SK-N-SH treated with all-trans-retinoic acid at 6 μM for 48 hours (cell line): ENCODE measurements around the gene TSSK1B.
"Not testable (repeated sequence)": the region's sequence is repeated elsewhere in the genome, so short reads cannot be mapped to it uniquely, and the experiment has no call there.

ENCODE experiments used
- ATAC-seq: fragments of 200-7000 bp; cut with Tn5 transposase; 3 replicates; pipeline ENCODE4 v1.9.1; 2020; ENCODE audit warnings: mild to moderate bottlenecking, moderate library complexity
- ARNTL ChIP-seq: fragments of 450-650 bp; formaldehyde crosslinking; IDR thresholded peaks from 2 replicates; pipeline ENCODE4 v1.5.0; 2020; ENCODE audit warnings: low read depth, mild to moderate bottlenecking, moderate library complexity, borderline replicate concordance
- BACH2 ChIP-seq: fragments of 250-450 bp; sonication (Bioruptor Pico); IDR thresholded peaks from 2 replicates; pipeline ENCODE4 v1.9.0; 2021; ENCODE audit warnings: mild to moderate bottlenecking, borderline replicate concordance
- CREB5 ChIP-seq: fragments of 250-450 bp; sonication (Bioruptor Pico); IDR thresholded peaks from 2 replicates; pipeline ENCODE4 v1.5.1; 2020; ENCODE audit warnings: low read depth, mild to moderate bottlenecking, moderate library complexity
- CSDC2 ChIP-seq: fragments of 250-450 bp; sonication (Bioruptor Pico); IDR thresholded peaks from 2 replicates; pipeline ENCODE4 v1.5.0; 2020; ENCODE audit warnings: mild to moderate bottlenecking, moderate library complexity
- CSRNP3 ChIP-seq: fragments of 250-450 bp; sonication (Bioruptor Pico); IDR thresholded peaks from 2 replicates; pipeline ENCODE4 v1.5.1; 2021; ENCODE audit warnings: mild to moderate bottlenecking, moderate library complexity
- ESRRG ChIP-seq: fragments of 250-450 bp; sonication (Bioruptor Pico); IDR thresholded peaks from 2 replicates; pipeline ENCODE4 v1.6.1; 2021; ENCODE audit warnings: mild to moderate bottlenecking
- GLIS3 ChIP-seq: fragments of 250-450 bp; sonication (Bioruptor Pico); IDR thresholded peaks from 2 replicates; pipeline ENCODE4 v1.5.0; 2020; ENCODE audit warnings: mild to moderate bottlenecking, moderate library complexity
- ISL1 ChIP-seq: fragments of 250-450 bp; sonication (Bioruptor Pico); IDR thresholded peaks from 2 replicates; pipeline ENCODE4 v2.1.2; 2022; ENCODE audit warnings: mild to moderate bottlenecking, moderate library complexity
- POU6F1 ChIP-seq: fragments of 250-450 bp; sonication (Bioruptor Pico); IDR thresholded peaks from 2 replicates; pipeline ENCODE4 v1.8.0; 2021; ENCODE audit warnings: low read depth, mild to moderate bottlenecking, moderate library complexity, borderline replicate concordance
- PPARA ChIP-seq: fragments of 250-450 bp; sonication (Bioruptor Pico); IDR thresholded peaks from 2 replicates; pipeline ENCODE4 v1.5.0; 2020; ENCODE audit warnings: mild to moderate bottlenecking, borderline replicate concordance
- RARB ChIP-seq: fragments of 250-450 bp; sonication (Bioruptor Pico); IDR thresholded peaks from 2 replicates; pipeline ENCODE4 v1.8.0; 2021; ENCODE audit warnings: mild to moderate bottlenecking, moderate library complexity
- SNAI2 ChIP-seq: fragments of 250-450 bp; sonication (Bioruptor Pico); IDR thresholded peaks from 2 replicates; pipeline ENCODE4 v1.5.0; 2020; ENCODE audit warnings: mild to moderate bottlenecking, moderate library complexity
- TCF4 ChIP-seq: fragments of 250-450 bp; sonication (Bioruptor Pico); IDR thresholded peaks from 2 replicates; pipeline ENCODE4 v1.8.0; 2021; ENCODE audit warnings: mild to moderate bottlenecking, moderate library complexity, borderline replicate concordance
- TOX ChIP-seq: fragments of 250-450 bp; sonication (Bioruptor Pico); IDR thresholded peaks from 2 replicates; pipeline ENCODE4 v1.8.0; 2021; ENCODE audit warnings: mild to moderate bottlenecking, moderate library complexity, borderline replicate concordance
- TSHZ2 ChIP-seq: fragments of 250-450 bp; sonication (Bioruptor Pico); IDR thresholded peaks from 2 replicates; pipeline ENCODE4 v1.5.0; 2020; ENCODE audit warnings: mild to moderate bottlenecking, moderate library complexity
- ZC3H10 ChIP-seq: fragments of 250-450 bp; sonication (Bioruptor Pico); IDR thresholded peaks from 2 replicates; pipeline ENCODE4 v1.5.1; 2021; ENCODE audit warnings: mild to moderate bottlenecking, moderate library complexity
- ZFP3 ChIP-seq: fragments of 250-450 bp; sonication (Bioruptor Pico); IDR thresholded peaks from 2 replicates; pipeline ENCODE4 v1.5.0; 2020; ENCODE audit warnings: mild to moderate bottlenecking, moderate library complexity
- ZFP30 ChIP-seq: fragments of 450-650 bp; formaldehyde crosslinking; IDR thresholded peaks from 2 replicates; pipeline ENCODE4 v1.5.0; 2022; ENCODE audit warnings: mild to moderate bottlenecking, moderate library complexity
- ZNF70 ChIP-seq: fragments of 450-650 bp; formaldehyde crosslinking; IDR thresholded peaks from 2 replicates; pipeline ENCODE4 v1.5.0; 2020; ENCODE audit warnings: mild to moderate bottlenecking, moderate library complexity
- ZNF8 ChIP-seq: fragments of 450-650 bp; formaldehyde crosslinking; IDR thresholded peaks from 2 replicates; pipeline ENCODE4 v1.5.0; 2020; ENCODE audit warnings: mild to moderate bottlenecking, moderate library complexity
- TF ChIP-seq, protein P1 (sequence below): fragments of 250-450 bp; sonication (Bioruptor Pico); IDR thresholded peaks from 2 replicates; pipeline ENCODE4 v1.8.0; 2020; ENCODE audit warnings: mild to moderate bottlenecking, moderate library complexity, borderline replicate concordance

The TSSK1B gene

DNA sequence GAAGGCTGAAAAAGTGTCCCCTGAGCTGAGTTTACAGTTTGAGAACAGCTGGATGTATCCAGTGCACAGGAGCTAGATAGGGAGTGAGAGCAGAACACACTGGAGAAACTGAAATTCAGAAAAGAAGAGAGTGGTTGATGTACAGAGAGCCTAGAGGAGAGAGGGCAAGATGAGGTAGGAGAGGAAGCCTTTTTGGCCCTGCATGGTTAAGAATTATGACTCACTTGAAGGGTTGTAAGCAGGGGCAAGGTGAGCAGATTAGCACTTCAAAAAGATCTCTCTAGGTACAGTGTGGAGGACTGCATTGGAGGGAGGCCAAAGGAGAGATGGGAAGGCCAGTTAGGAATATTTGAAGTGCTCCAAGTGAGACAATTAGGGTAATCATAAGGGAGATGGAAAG is 28.2 kb upstream of the TSSK1B start:
- ATAC-seq = no peak
- no peak for TF ChIP-seq RARB (CRISPR knock-in tag)
- no peak for TF ChIP-seq ISL1 (CRISPR knock-in tag)
- TF ChIP-seq ZFP30 (CRISPR knock-in tag) = no peak
- no peak for TF ChIP-seq CSDC2 (CRISPR knock-in tag)
- no peak for TF ChIP-seq ZNF70 (CRISPR knock-in tag)
- no peak for TF ChIP-seq TSHZ2 (CRISPR knock-in tag)
- TF ChIP-seq TOX (CRISPR knock-in tag) = no peak
- TF ChIP-seq, protein P1, sequence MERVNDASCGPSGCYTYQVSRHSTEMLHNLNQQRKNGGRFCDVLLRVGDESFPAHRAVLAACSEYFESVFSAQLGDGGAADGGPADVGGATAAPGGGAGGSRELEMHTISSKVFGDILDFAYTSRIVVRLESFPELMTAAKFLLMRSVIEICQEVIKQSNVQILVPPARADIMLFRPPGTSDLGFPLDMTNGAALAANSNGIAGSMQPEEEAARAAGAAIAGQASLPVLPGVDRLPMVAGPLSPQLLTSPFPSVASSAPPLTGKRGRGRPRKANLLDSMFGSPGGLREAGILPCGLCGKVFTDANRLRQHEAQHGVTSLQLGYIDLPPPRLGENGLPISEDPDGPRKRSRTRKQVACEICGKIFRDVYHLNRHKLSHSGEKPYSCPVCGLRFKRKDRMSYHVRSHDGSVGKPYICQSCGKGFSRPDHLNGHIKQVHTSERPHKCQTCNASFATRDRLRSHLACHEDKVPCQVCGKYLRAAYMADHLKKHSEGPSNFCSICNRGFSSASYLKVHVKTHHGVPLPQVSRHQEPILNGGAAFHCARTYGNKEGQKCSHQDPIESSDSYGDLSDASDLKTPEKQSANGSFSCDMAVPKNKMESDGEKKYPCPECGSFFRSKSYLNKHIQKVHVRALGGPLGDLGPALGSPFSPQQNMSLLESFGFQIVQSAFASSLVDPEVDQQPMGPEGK (CRISPR knock-in tag) = no peak
- TF ChIP-seq CREB5 (CRISPR knock-in tag) = no peak
- no peak for TF ChIP-seq ESRRG (CRISPR knock-in tag)
- no peak for TF ChIP-seq PPARA (CRISPR knock-in tag)
- no peak for TF ChIP-seq BACH2
- TF ChIP-seq SNAI2 (CRISPR knock-in tag) = no peak
- no peak for TF ChIP-seq ZC3H10 (CRISPR knock-in tag)
- TF ChIP-seq TCF4 (CRISPR knock-in tag) = no peak
- no peak for TF ChIP-seq ARNTL (CRISPR knock-in tag)
- no peak for TF ChIP-seq GLIS3 (CRISPR knock-in tag)
- no peak for TF ChIP-seq POU6F1
- no peak for TF ChIP-seq ZFP3 (CRISPR knock-in tag)
- no peak for TF ChIP-seq ZNF8 (CRISPR knock-in tag)

DNA sequence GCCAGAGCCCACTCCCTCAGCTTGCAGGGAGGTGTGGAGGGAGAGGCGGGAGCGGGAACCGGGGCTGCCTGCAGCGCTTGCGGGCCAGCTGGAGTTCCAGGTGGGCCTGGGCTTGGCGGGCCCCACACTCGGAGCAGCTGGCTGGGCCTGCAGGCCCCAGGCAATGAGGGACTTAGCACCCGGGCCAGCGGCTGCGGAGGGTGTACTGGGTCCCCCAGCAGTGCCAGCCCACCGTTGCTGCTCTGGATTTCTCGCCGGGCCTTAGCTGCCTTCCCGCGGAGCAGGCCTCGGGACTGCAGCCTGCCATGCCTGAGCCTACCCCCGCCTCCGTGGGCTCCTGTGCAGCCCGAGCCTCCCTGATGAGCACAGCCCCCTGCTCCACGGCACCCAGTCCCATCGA is 22.3 kb upstream of the TSSK1B start:
- not testable (repeated sequence) for ATAC-seq

GRCh38 chr5:113452941-113453340 is 18.2 kb upstream of the TSSK1B start:
- no peak for ATAC-seq
- no peak for TF ChIP-seq SNAI2 (CRISPR knock-in tag)
- no peak for TF ChIP-seq BACH2
- no peak for TF ChIP-seq RARB (CRISPR knock-in tag)
- TF ChIP-seq CSRNP3 (CRISPR knock-in tag) = no peak

- no peak for ATAC-seq
- TF ChIP-seq ZNF8 (CRISPR knock-in tag) (no peak), PPARA (CRISPR knock-in tag) (no peak), CREB5 (CRISPR knock-in tag) (no peak), SNAI2 (CRISPR knock-in tag) (no peak), CSRNP3 (CRISPR knock-in tag) (no peak)
These were observed 17.0 kb upstream of the TSSK1B start for GRCh38 chr5:113451797-113452196.
